GM21528 (cell line): ENCODE results near the gene JAZF1.

Experiments
- ATAC-seq: cut with Tn5 transposase; IDR thresholded peaks from one replicate; pipeline ENCODE4 v1.9.1; 2021; ENCODE audit warnings: mild to moderate bottlenecking, moderate library complexity; ENCODE audit not compliant: unreplicated experiment, low FRiP score

JAZF1 gene

DNA sequence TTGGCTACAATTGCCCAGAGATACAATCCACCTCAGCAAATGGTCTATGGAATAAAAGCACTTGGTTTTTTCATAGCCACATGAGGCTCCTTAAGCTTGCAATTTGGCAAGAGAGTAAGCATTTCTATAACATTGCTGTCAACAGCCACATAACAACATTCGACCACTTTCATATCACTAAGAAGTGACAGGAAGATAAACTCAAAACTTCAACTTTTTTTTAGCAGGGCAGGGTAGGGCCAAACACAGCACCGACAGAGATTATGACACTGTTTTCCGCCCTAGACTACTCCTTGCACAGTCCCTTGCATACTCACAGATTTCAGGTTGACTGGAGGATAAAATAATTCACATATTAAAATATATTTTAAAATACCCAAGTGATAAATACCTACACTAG is 185.4 kb downstream of the JAZF1 start:
- no peak for ATAC-seq

- ATAC-seq, result no peak
Observed at GRCh38 chr7:27994639-27995038, 186.0 kb downstream of the JAZF1 start.

DNA sequence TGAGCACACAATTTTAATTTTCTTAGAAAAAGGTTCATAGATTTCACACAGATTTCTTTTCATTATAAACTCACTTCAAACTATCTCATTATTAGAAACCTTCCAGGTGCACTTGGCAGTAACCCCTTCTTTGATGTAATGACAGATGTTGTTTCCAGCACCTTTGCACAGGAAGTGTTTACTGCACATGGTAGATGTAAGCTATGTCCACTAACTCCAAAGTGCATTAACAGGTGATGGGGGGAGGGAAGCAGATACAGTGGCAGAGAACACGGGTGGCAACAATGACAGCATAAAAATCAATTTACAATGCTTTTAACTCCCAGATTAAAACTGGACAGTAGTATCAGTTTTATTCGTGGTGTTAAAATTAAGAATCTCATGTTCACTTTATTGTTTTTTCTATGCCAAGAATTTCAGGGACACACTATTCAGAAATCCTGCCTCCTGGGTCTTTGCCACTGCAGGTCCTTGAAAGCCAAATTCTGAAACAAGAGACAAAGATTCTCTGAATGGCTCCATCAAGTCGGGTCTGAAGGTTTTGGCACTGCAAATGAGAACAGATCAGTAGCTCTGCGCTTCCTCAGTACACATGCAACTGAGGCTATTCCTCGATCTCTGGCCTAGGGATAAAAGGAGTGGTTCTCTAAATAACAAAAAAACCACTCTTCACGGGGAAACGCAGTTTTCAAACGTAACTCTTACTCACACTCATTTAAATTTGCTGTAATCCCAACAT is 187.7 kb downstream of the JAZF1 start:
- no peak for ATAC-seq

GRCh38 chr7:27992097-27992496 is 188.5 kb downstream of the JAZF1 start:
- no peak for ATAC-seq

- ATAC-seq, result no peak
Observed at GRCh38 chr7:27991006-27991528, 189.5 kb downstream of the JAZF1 start.

- ATAC-seq, result no peak
Observed at GRCh38 chr7:27976531-27976930, 204.1 kb downstream of the JAZF1 start.

DNA sequence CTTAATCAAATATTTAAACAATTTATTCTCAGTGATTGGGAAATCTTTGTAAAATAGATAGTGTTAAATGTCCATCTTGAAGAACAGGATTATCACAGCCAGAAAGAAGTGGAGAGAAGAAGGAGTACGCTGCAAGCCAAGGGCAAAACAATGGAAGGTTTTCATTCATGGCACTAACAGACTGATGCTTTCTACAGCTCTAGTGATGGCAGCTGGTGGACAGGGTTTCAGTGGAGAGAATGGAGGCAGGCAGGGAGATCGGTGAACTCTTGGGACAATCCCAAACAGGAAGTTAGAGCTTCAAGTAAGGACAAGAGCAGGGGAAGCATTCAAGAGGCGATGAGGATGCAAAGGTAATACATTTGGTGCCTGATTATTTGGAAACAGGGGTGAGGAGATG is 207.0 kb downstream of the JAZF1 start:
- ATAC-seq, result no peak

GRCh38 chr7:27972276-27972675 is 208.3 kb downstream of the JAZF1 start:
- no peak for ATAC-seq

GRCh38 chr7:27971171-27971812 is 209.3 kb downstream of the JAZF1 start:
- no peak for ATAC-seq

GRCh38 chr7:27970350-27970749 is 210.2 kb downstream of the JAZF1 start:
- no peak for ATAC-seq

DNA sequence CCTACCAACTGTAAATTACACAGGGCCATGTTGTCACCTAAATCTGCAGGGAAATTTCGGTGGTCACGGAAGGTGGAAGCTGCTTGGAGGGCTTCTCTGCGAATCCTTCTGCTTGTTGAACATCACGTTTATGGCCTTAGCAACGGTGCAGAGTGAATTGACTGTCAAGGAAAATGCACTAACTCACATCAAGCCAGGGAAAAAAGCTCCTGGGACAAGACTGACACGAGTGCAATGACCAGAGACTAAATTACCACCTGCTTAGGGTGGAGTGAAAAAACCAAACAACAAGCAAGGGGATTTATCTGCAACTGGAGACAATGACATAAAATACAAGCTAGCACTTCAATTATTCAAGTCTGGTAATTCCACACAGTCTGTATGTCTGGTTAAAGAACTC is 211.2 kb downstream of the JAZF1 start:
- no peak for ATAC-seq

GRCh38 chr7:27967639-27968038 is 213.0 kb downstream of the JAZF1 start:
- ATAC-seq, result no peak

- ATAC-seq, result no peak
Observed at GRCh38 chr7:27966219-27966780, 214.3 kb downstream of the JAZF1 start.

DNA sequence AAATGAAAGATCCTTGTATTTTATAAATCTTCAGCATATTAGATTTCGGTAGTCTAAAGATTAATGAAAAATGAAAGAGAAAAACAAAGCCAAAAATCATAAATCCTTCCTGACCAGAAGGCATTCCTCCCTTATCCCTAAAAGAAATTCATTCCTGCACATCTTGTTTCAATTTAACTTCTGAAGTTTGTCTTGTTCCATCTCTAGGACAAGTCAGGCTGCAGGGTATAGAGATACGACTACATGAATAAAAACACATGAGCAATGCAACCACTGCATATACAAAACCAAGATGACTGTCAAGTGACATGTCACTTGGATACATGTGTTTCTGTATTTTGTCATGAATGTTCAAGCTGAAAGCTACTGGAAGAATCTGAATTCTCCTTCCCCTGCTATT is 214.9 kb downstream of the JAZF1 start:
- no peak for ATAC-seq

DNA sequence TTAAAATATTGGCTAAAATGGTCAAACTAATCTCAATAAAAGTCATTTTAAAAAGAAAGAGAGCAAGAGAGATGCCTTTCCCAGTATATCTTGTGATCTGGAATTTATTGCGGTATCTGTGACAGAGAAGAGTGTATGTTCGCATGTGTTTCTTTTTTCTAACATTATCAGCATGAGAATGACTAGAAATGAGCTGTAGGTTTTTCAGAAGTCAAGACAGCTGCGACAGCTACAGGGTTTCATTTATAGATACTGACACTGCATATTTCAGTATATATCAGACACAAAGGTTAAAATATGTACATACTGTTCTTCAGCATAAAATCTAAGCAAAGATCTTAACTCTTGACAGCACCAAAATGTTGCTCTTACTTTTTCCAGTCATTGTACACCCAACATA is 215.8 kb downstream of the JAZF1 start:
- no peak for ATAC-seq

GRCh38 chr7:27963056-27963455 is 217.5 kb downstream of the JAZF1 start:
- ATAC-seq, result no peak

GRCh38 chr7:27962273-27962672 is 218.3 kb downstream of the JAZF1 start:
- no peak for ATAC-seq

DNA sequence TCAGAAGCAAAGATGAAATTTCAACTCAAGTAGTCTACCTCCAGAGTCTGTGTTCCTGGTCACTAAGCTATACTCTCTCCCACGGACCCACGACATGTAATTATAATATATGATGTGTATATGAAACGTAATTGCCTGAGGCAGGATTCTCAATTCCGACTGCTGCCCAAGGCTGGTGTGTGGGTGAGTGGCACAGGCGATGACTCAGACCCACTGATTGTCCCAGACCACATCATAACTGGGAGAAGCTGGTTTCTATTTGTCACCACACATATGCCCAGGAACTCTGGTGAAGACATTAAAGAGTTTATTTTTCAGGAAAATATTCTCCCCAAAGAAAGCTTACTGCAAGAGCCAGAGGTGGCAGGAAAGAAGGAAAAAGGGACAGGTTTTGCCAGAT is 219.3 kb downstream of the JAZF1 start:
- no peak for ATAC-seq

DNA sequence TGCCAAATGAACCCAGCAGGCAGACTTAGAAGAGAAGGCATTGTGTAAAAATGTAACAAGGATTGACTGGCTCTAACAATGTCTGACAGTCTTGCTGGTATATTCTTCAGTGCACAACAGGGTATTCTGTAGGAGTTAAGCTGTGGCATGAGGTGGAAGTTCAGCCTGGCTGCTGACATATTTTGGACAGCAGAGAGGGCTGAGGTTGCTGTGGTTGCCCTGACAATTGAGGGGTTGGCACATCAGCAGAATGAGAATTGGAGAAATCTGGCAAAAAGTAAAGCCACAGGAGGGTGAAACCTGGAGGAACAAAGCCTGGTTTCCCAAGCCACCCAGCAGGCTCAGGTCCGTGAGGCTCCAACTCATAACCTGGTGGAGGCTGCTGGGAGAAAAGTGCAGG is 220.2 kb downstream of the JAZF1 start:
- no peak for ATAC-seq

DNA sequence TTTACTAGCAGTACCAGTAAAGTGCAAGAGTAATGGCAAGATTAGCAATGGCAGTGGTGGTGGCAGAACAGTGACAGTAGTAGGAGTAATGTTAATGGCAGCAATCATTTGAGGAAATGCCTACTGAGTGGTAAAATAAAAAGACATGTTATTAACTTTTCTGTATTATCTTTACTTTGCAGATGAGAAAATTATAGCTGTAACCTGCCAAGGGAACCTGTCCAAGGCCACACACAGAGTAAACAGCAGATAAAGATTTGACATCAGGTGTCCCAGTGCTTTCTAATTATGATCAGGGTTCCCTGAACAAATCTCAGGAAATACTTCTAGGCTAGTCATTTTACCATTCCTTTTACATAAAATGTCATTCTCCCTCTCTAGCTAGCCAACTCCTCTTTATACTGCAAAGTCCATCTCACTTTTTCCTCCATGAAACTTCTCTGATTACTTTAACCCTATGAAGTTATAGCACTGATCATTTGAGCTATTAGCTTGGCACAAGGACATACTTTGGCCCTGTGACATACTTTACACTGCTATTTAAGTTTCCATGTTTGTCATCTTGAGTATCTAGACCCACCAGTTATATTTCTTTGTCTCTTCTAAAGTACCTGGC is 221.6 kb downstream of the JAZF1 start:
- no peak for ATAC-seq

- no peak for ATAC-seq
Observed at GRCh38 chr7:27955596-27955995, 225.0 kb downstream of the JAZF1 start.
